ENCODE data around the gene CARD9.

CARD9 gene

GRCh38 chr9:136401173-136401922 lies 27.9 kb upstream of the CARD9 start:
- DNase-seq (ENCODE audit: low read depth in 2 of 2): no peak

- peak; percentile 75 to 83 for DNase-seq (ENCODE audit: low read depth in 2 of 2)
These were observed 26.8 kb upstream of the CARD9 start, which contains the start of gene SNAPC4 for GRCh38 chr9:136400038-136400834. TSS of gene SNAPC4 (minus strand) at chr9:136400170. CDS start at chr9:136398428, 1,742 bp downstream.

- no peak for DNase-seq (ENCODE audit: low read depth in 2 of 2)
These were observed 25.9 kb upstream of the CARD9 start for GRCh38 chr9:136399176-136400037.

- DNase-seq (ENCODE audit: low read depth in 2 of 2): no peak
These were observed 24.8 kb upstream of the CARD9 start for GRCh38 chr9:136398286-136398685.

GRCh38 chr9:136397643-136398042 lies 24.2 kb upstream of the CARD9 start:
- DNase-seq (ENCODE audit: low read depth in 2 of 2): no peak

- no peak for DNase-seq (ENCODE audit: low read depth in 2 of 2)
These were observed 22.7 kb upstream of the CARD9 start for GRCh38 chr9:136396219-136396515.

- no peak for DNase-seq (ENCODE audit: low read depth in 2 of 2)
These were observed 22.1 kb upstream of the CARD9 start for GRCh38 chr9:136395345-136396218.

GRCh38 chr9:136395020-136395340 lies 21.5 kb upstream of the CARD9 start:
- no peak for DNase-seq (ENCODE audit: low read depth in 2 of 2)

- no peak for DNase-seq (ENCODE audit: low read depth in 2 of 2)
These were observed 21.0 kb upstream of the CARD9 start for GRCh38 chr9:136394312-136395019.

- no peak for DNase-seq (ENCODE audit: low read depth in 2 of 2)
These were observed 20.1 kb upstream of the CARD9 start for GRCh38 chr9:136393531-136393930.

GRCh38 chr9:136392538-136393449 lies 19.3 kb upstream of the CARD9 start:
- DNase-seq (ENCODE audit: low read depth in 2 of 2): no peak

- DNase-seq (ENCODE audit: low read depth in 2 of 2): no peak
These were observed 18.5 kb upstream of the CARD9 start for GRCh38 chr9:136391737-136392537.

- DNase-seq (ENCODE audit: low read depth in 2 of 2): no peak
These were observed 15.9 kb upstream of the CARD9 start for GRCh38 chr9:136389396-136389795.

- no peak for DNase-seq (ENCODE audit: low read depth in 2 of 2)
These were observed 13.7 kb upstream of the CARD9 start for GRCh38 chr9:136387217-136387616.

- DNase-seq (ENCODE audit: low read depth in 2 of 2): no peak
These were observed 12.5 kb upstream of the CARD9 start for GRCh38 chr9:136386018-136386417.

- no peak for DNase-seq (ENCODE audit: low read depth in 2 of 2)
These were observed 11.5 kb upstream of the CARD9 start for GRCh38 chr9:136385015-136385414.

GRCh38 chr9:136383436-136383835 lies 10.0 kb upstream of the CARD9 start:
- no peak for DNase-seq (ENCODE audit: low read depth in 2 of 2)

GRCh38 chr9:136381966-136382513 lies 8.6 kb upstream of the CARD9 start:
- no peak for DNase-seq (ENCODE audit: low read depth in 2 of 2)

- DNase-seq (ENCODE audit: low read depth in 2 of 2): no peak
These were observed 7.8 kb upstream of the CARD9 start for GRCh38 chr9:136381311-136381710.

Data from stimulated activated CD4-positive, alpha-beta T cell treated with anti-CD3 and anti-CD28 coated beads, Interleukin-15, amount 100 ng/mL, for 48 hours (primary cell).